SKM-1 treated with dmso at 0.1 percent for 144 hours (cell line): ENCODE measurements around the gene LRRC23.
"Not testable (repeated sequence)": the region's sequence is repeated elsewhere in the genome, so short reads cannot be mapped to it uniquely, and the experiment has no call there.

Source experiments
- DNase-seq: peaks from one replicate; lab custom pipeline; 2025; ENCODE audit not compliant: unreplicated experiment; lab: John Stamatoyannopoulos, UW

Gene LRRC23

DNA sequence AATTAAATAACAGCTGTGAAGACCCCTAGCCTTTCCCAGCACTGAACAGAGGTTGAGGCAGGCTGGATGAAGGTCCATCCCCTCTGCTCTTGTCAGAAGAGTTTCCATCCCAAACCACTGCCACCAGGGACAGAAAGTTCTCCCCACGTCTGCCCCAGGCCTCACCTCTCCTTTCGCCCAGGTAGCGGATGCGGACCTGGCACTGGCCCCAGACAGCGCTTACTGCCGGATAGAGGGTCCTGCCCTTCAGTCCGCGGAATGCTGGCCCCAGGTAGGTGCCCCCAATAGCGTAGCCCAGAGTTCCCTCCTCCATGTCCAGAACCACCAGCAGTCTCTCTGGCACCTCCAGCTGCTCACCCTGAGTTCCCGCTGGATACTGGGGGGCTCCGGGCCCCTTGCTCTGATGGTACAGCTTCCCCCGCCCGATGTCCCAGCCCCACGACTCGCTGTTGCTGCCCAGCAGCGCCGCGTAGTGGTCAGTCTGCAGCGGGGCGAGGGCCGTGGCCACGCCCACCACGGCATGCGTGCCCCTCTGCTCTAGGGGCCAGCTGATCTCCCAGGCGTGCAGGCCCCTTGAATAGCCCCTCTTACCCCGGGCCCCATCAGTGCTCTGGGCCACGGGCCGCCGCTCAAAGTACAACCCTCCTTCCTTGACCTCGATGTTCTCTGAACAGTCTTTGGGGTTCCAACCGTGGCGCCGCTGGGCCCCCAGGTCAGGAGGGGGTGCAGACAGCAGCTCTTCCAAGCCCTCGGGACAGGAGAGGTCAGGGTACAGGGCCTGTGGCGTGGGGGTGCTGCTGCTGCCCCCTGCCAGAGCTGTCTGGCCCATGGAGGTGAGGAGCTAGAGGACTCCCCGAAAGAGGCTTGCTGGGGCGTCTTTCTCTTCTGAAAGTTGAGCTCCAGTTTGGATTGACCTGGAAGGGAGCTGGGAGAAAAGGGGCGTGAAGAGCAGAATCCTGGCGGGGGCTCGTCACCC is 32.3 kb upstream of the LRRC23 start:
- DNase-seq = no peak

DNA sequence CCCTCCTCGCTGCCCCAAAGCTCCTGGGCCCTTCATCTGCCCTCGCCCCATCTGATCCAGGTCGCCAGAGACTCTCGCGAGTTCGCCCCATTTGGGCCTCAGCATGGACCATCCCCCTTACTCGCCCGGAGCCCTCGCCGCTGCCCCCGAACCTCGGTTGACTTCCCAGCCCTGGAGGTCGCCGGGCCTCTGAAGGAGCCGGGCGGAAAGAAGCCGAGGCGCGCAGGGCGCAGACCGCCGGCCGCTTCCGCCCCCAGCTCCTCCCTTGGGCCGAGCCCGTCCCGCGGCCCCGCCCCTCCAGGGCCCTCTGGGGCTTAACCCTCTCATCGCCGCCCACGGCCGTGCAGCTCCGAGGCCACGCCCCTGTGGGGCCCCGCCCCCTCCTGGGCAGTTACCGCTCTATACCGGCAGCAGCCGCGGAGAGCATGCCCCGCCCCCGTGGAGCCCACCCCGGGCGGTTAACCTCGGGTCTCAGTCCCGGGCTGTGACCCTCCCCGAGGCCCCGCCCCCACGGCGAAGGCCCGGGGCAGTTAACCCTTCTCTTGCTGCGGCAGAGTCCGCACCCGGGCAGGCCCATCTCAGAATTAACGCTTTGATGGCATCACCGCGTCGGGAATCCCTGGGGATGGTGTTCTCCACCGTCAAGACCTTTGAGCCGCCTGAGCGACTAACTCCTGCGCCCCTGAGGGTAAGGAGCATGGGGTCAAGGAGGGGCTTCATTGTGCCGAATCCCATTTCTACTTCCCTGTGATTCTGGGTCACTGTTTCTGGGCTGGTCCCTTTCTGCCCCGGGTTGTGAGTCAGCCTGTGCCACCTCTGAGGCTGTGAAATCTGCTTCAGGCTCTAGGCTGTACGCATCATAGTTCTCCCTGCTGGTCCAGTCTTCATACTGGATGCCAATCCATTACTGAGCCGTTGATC is 31.3 kb upstream of the LRRC23 start, which contains the start of gene SPSB2:
SPSB2 (minus strand) TSS at position 210 of the 921 bp plus-strand sequence. CDS start 402 bp downstream, outside the sequence.
- DNase-seq = peak; percentile 78

DNA sequence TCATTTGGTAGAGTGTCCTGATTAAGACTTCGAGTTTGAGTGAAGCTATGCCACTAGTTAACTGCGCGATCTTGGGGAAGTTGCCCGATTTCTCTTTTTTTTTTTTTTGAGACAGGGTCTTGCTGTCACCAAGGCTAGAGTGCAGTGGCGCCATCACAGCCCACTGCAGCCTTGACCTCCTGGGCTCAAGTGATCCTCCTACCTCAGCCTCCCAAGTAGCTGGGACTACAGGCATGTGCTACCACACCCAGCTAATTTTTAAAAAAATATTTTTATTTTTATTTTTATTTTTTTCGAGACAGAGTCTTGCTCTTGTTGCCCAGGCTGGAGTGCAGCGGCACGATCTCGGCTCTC is 30.6 kb upstream of the LRRC23 start:
- DNase-seq = not testable (repeated sequence)

DNA sequence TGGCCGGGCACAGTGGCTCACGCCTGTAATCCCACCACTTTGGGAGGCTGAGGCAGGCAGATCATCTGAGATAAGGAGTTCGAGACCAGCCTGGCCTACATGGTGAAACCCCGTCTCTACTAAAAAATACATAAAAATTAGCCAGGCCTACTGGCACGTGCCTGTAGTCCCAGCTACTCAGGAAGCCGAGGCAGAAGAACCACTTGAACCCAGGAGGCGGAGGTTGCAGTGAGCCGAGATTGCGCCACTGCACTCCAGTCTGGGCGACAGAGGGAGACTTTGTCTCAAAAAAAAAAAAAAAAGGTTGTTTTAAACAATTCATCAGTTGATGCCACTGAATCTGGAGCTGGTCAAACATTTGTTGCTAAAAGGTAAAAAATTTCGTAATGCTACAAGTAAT is 24.8 kb upstream of the LRRC23 start:
- DNase-seq = not testable (repeated sequence)

DNA sequence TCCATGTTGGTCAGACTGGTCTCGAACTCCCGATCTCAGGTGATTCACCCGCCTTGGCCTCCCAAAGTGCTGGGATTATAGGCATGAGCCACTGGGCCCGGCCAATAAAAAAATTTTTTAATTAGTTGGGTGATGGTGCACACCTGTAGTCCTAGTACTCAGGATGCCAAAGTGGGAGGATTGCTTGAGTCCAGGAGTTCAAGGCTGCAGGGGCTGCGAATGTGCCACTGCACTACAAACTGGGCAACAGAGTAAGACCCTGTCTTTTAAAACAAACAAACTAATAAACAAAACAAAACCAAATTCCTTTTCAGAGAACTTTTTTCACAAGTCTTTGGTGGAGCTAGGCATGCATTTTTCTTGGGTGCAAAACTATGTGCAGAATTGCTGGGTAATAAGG is 21.4 kb upstream of the LRRC23 start:
- DNase-seq = no peak

DNA sequence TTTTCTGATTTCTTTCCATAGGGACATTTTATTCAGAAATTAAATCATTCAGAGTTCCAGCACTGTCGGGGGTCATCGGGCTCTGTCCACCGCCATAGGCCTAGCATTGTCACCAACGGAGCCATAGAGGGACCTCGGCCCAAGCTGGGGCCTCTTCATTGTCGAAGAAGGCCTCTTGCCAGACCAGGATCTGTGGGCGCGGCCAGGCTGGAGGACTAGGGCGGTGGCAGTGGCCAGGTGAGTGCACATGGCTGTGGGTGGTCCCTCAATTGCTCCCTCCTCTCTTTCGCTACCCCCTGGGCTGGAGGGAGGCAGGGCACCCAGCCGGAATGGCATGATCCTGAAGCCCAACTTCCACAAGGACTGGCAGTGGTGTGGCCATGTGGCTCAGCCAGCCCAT is 20.9 kb upstream of the LRRC23 start:
- no peak for DNase-seq

DNA sequence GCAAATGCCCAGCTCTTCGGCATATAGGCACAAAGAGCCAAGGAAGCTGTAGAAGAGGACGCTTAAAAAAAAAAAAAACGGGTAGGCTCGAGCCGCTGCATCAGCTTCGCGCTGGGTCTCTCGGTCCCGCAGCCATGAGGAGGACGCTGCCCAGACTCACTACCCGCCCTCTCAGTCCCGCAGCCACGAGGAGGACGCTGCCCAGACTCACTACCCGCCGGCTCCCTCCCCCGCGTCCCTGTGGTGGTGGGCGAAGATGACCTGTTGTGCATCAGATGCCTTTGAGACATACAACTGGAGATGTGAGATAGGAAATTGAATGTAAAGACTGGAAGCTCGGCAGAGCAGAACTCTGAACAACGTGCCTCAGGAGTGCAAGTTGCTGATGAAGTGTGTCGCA is 20.1 kb upstream of the LRRC23 start:
- DNase-seq = no peak

DNA sequence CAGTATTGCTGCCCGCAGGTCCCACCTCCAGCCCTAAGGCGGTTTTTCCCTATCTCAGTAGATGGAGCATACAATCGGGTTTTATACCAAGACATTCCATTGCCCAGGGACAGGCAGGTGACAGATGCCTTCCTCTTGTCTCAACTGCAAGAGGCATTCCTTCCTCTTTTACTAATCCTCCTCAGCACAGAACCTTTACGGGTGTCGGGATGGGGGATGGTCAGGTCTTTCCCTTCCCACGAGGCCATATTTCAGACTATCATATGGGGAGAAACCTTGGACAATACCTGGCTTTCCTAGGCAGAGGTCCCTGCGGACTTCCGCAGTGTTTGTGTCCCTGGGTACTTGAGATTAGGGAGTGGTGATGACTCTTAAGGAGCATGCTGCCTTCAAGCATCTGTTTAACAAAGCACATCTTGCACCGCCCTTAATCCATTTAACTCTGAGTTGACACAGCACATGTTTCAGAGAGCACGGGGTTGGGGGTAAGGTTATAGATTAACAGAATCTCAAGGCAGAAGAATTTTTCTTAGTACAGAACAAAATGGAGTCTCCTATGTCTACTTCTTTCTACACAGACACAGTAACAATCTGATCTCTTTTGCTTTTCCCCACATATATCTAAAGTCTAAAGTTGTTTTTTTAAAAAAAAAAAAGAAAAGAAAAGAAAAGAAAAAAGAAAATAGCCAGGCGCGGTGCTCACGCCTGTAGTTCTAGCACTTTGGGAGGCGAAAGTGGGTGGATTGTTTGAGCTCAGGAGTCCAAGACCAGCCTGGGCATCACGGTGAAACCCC is 18.2 kb upstream of the LRRC23 start:
- not testable (repeated sequence) for DNase-seq

DNA sequence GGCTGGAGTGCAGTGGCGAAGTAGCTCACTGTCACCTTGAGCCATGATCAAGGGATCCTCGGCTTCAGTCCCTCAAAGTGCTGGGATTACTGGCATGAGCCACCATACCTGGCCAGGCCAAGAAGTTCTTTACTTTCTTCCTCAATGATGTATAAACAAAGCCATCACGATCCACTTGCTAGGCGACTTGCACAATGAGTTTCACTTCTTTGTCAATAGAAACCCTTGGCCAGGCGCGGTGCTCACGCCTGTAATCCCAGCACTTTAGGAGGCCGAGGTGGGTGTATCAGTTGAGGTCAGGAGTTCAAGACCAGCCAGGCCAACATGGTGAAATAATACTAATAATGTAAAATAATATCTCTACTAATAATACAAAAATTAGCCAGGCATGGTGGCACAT is 17.2 kb upstream of the LRRC23 start:
- no peak for DNase-seq

DNA sequence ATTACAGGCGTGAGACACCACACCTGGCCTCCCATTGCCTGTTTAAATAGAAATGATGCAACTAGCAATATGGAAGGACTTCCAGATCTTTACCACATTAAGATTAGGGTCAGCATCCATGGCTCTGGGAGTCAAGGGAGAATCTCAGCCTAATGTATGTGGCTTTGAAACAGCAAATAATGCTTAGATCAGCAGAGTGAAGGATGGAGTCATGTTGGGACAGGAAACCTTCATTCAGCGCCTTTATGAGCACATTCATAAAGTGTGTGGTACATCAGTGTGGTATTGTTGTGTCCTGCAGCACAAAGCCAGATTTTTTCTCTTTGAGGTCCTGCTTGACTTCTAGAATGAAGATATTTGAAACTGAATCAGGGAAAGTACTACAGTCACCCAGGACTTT is 16.3 kb upstream of the LRRC23 start:
- no peak for DNase-seq

DNA sequence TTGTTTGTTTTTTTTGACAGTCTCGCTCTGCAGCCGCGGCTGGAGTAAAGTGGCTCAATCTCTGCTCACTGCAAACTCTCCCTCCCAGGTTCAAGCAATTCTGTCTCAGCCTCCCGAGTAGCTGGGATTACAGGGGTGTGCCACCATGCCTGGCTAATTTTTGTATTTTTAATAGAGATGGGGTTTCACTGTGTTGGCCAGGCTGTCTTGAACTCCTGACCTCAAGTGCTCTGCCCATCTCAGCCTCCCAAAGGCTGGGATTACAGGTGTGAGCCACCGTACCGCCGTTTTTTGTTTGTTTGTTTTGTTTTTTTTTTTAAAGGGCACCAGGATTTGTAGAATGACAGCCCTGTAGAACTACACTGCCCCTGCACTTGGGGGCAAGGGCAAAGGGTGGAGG is 15.8 kb upstream of the LRRC23 start:
- DNase-seq = not testable (repeated sequence)

DNA sequence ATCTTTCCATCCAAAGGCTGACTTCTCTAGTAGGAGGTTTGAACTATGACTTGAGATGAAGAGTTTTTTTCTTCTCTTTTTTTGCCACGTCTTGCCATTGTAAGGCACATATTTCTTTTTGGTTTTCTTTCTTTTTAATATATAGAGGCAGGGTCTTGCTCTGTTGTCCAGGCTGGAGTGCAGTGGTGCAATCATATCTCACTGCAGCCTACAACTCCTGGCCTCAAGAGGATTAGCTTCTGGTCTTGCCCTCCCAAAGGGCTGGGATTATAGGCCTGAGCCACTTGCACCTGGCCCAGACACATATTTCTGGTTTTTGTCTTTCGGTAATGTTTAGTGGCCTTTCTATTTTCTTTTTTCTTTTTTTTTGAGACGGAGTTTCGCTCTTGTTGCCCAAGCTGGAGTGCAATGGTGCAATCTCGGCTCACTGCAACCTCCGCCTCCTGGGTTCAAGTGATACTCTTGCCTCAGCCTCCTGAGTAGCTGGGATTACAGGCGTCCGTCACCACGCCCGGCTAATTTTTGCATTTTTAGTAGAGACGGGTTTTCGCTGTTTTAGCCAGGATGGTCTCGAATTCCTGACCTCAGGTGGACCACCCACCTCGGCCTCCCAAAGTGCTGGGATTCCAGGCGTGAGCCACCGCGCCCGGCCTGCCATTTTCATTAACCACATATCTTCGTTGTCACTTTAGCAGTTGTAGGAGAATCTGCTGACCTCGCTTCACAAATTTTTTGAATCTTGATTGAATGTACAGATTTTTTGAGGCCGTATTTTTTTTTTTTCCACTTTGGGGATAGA is 14.6 kb upstream of the LRRC23 start:
- not testable (repeated sequence) for DNase-seq

DNA sequence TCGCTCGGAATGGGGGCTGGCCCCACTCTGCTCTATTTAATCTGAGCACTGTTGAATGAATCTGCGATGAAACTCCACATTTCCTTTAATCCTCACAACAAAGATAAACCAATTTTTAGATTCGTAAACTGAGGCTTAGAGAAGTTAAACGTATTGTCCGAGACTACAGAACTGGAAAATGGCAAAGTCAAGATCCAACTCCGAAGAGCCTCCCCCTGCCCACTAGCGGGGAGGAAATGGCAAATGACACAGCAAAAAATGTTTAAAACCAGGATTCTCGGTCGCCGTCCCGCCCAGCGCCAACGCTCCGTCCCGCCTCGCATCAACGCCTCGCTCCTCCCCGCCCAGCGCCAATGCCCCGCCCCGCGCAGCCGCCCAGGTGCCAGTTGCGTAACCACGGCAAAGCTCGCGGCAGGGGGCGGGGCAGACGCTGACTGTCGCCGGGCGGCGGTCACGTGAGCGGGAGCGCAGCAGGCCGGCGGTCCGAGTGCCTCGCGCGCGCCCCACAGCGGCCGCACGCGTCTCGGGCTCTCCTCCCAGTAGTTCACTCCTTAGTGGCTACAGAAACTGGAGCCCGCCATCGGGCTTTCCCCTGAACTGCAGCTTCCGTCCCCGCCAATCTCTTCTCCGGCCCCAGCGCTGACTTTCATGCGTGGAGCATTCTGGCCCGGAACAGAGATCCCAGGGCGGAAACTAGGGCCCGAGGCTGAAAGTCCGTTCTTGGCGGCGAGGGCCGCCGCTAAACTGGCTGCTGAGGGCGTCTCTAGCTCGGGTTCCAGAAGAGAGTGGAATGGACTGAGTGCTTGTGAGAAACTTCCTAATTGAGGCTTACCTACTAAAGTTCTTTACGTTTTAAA is 13.6 kb upstream of the LRRC23 start:
- DNase-seq = peak; percentile 78

DNA sequence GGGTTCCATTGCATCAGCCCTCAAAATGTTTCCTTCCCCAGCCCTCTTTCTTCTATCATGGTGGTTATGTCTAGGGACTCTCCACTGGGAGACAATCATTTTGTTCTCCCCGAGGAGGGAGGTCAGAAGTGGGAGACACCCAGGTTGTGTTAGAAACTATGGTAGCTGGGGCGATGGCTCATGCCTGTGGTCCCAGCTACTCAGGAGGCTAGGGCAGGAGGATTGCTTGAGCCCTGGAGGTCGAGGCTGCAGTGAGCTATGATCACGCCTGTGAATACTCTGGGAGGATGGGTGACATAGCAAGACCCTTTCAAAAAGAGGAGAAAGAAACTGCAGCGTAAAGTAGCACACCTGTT is 13.0 kb upstream of the LRRC23 start:
- no peak for DNase-seq

DNA sequence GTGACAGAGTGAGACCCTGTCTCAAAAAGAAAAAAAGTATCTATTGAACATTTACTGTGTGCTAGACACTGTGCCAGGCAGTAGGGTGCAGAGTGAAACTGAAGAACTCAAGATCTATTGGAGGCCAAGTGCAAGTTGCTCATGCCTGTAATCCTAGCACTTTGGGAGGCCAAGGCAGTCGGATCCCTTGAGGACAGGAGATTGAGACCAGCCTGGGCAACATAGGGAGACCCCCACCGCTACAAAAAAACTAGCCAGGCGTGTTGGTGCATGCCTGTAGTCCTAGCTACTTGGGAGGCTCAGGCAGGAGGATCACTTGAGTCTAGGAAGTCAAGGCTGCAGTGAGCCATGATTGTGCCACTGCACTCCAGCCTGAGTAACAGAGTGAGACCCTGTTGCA is 11.9 kb upstream of the LRRC23 start:
- DNase-seq = not testable (repeated sequence)

DNA sequence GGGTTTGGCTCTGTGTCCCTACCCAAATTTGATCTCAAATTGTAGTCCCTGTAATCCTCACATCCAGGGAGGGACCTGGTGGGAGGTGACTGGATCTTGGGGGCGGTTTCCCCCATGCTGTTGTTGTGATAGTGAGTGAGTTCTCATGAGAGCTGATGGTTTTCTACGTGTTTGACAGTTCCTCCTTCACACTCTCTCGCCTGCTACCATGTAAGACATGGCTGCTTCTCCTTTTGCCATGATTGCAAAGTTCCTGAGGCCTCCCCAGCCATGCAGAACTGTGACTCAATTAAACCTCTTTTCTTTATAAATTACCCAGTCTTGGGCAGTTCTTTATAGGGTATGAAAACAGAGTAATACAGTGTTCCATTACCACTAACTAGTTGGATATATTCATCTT is 10.3 kb upstream of the LRRC23 start:
- no peak for DNase-seq

DNA sequence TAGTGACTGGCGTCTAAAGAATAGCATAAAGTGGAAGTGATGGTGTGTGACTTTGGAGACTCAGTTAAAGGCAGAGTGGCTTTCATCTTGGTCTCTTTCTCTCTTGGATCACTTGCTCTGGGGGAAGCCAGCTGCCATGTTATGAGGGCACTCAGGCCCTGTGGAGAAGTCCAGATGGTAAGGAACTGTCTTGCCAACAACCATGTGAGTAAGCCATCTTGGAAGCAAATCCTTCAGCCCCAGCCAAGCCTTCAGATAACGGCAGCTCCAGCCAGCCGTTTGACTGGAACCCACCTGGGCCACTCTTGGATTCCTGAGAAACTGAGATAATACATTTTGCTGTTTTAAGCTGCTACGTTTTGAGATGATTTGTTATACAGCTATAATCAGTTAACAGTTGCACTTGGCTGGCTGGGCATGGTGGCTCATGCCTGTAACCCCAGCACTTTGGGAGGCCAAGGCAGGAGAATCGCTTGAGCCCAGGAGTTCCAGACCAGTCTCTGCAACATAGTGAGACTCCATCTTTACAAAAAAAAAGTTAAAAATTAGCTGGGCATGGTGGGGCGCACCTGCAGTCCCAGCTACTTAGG is 7.7 kb upstream of the LRRC23 start:
- no peak for DNase-seq

DNA sequence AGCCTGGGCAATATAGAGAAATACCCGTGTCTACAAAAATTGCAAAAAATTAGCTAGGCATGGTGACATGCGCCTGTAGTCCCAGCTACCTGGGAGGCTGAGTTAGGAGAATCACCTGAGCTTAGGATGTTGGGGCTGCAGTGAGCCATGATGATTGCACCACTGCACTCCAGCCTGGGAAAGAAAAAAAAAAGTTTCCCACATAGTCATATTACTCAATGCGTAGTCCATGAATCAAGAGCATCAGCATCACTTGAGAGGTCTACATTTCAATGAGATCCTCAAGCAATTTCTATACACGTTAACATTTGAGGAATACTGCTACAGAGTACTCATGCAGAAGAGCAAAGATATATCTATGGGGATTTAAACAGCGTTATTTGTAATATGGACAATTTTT is 5.2 kb upstream of the LRRC23 start:
- DNase-seq = no peak
